Keratinocyte (primary cell): ENCODE data around the gene LAMB4.

ENCODE experiments used
- CTCF ChIP-seq, 3 experiments: IDR thresholded peaks in 1 of 3; conservative IDR thresholded peaks in 1 of 3; optimal IDR thresholded peaks in 1 of 3; 2 replicates in 2 of 3; 3 replicates in 1 of 3; pipeline versions ENCODE3 to v1.5.1; 2011; ENCODE audit warnings: low read length in 3 of 3, mild to moderate bottlenecking in 3 of 3, moderate library complexity in 2 of 3, control low read depth in 1 of 3, inconsistent platforms in 1 of 3; ENCODE audit not compliant: insufficient read depth in 2 of 3; ENCODE audit errors: extremely low read depth in 1 of 3
- EZH2 ChIP-seq: IDR thresholded peaks from one replicate; pipeline ENCODE4 v1.6.1; 2012; ENCODE audit warnings: inconsistent platforms, mild to moderate bottlenecking, low read length, moderate library complexity

DNA sequence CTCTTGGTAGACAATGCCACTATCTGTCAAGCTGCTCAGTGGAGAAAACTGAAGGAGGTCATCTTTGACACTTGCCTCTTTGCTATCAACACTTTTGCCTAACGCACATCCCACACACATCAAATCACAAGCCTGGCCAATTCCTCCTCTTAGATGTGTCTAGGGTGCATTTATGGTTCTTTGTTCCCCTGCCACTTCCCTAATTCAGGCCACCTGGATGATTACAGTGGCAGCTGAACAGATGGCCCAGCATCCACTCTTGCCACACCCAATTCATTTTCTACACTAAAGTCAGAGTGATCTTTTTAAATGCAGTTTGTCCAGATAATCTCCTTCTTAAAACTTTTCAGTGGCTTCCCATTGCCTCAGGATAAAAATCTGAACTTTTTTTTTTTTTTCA lies 58.6 kb downstream of the LAMB4 start:
- TF ChIP-seq CTCF (optimal IDR thresholded peaks at IDR 0.05 in 1 of 3, IDR thresholded peaks at IDR 0.05 in 1 of 3, conservative IDR thresholded peaks at IDR 0.05 in 1 of 3; ENCODE audit: extremely low read depth in 1 of 3, insufficient read depth in 2 of 3, low read length in 3 of 3), result no peak
- TF ChIP-seq EZH2, result no peak
